Transverse colon (tissue), 3 donors: ENCODE data around the gene VAPA.

Experiments
- CTCF ChIP-seq, 5 experiments: fragments of 200-600 bp in 3 of 5; fragments of 450-650 bp in 2 of 5; sonication (generic) in 3 of 5; IDR thresholded peaks; 1 replicate in 2 of 5; 2 replicates in 3 of 5; pipeline ENCODE4 v1.5.1; 2016 to 2017; ENCODE audit warnings: antibody characterized with exemption in 5 of 5, inconsistent platforms in 3 of 5, mild to moderate bottlenecking in 2 of 5, moderate library complexity in 1 of 5
- POLR2A ChIP-seq: fragments of 450-650 bp; IDR thresholded peaks from one replicate; pipeline ENCODE4 v1.6.1; 2016; ENCODE audit warnings: antibody characterized with exemption, mild to moderate bottlenecking, moderate library complexity

- no peak for TF ChIP-seq CTCF (IDR thresholded peaks at IDR 0.05)
- no peak for TF ChIP-seq POLR2A
Measured at GRCh38 chr18:9952633-9953416, 39.0 kb downstream of the VAPA start.
